NB4 (cell line): ENCODE results near the gene MBNL1.

Experiments used
- CTCF ChIP-seq: IDR thresholded peaks from one replicate; pipeline ENCODE4 v1.5.1; 2012; ENCODE audit warnings: low read depth, low read length
- POLR2A ChIP-seq: IDR thresholded peaks from 2 replicates; pipeline ENCODE4 v1.6.1; 2011; ENCODE audit warnings: mild to moderate bottlenecking; ENCODE audit not compliant: insufficient read length; ENCODE audit errors: extremely low read depth

- no peak for TF ChIP-seq POLR2A
- no peak for TF ChIP-seq CTCF
Observed at GRCh38 chr3:152270937-152271336, 2.2 kb downstream of the MBNL1 start.
